A549 (cell line): ENCODE measurements around the gene NKX6-2. TPM values are rescaled to one million over a fixed set of nuclear protein-coding genes. Genes with fewer than 3 reads are reported as not detected.

Experiments
- ATAC-seq, 2 experiments: fragments of 200-7000 bp in 1 of 2; fragments of >200 bp in 1 of 2; cut with Nextera tagmentation in 1 of 2; cut with Tn5 transposase in 1 of 2; 3 replicates each; pipeline versions ENCODE4 v1.8.0 to v1.9.1; 2018 to 2020; ENCODE audit warnings: mild to moderate bottlenecking in 1 of 2, moderate library complexity in 1 of 2
- CTCF ChIA-PET: fragments of 300-600 bp; sonication (Branson Sonifier 250); formaldehyde crosslinking; extraction: SDS; loops from one replicate; lab custom pipeline; 2021; ENCODE audit warnings: antibody characterized with exemption, inconsistent platforms; lab: Yijun Ruan, JAX
- POLR2A ChIA-PET: fragments of 350-600 bp; formaldehyde crosslinking; extraction: SDS; loops from one replicate; lab custom pipeline; 2021; ENCODE audit warnings: antibody characterized with exemption, inconsistent platforms; lab: Yijun Ruan, JAX
- DNase-seq, 2 experiments: peaks; one replicate each; pipeline versions ENCODE4 v3.0.0 to v3.0.0-alpha.2; 2011 to 2016; ENCODE audit warnings: low read depth in 1 of 2, low spot score in 1 of 2
- FAIRE-seq: peaks from 2 replicates; lab custom pipeline; 2011; peaks lifted over from hg19 to GRCh38; lab: Jason Lieb, UNC
- H3K27ac ChIP-seq, 2 experiments: fragments of >200 bp; sonication (Bioruptor Twin); formaldehyde crosslinking; 3 replicates each; pipeline ENCODE4 v1.5.1; 2016 to 2017
- H3K4me1 ChIP-seq: fragments of >200 bp; sonication (Bioruptor Twin); formaldehyde crosslinking; 3 replicates; pipeline ENCODE4 v1.6.1; 2016
- H3K4me2 ChIP-seq: fragments of >200 bp; sonication (Bioruptor Twin); formaldehyde crosslinking; 3 replicates; pipeline ENCODE4 v1.6.1; 2016
- H3K4me3 ChIP-seq: fragments of >200 bp; sonication (Bioruptor Twin); formaldehyde crosslinking; 3 replicates; pipeline ENCODE4 v1.5.1; 2016
- H3K9me3 ChIP-seq: fragments of >200 bp; sonication (Bioruptor Twin); formaldehyde crosslinking; 3 replicates; pipeline ENCODE4 v1.6.1; 2016
- CBX8 ChIP-seq: fragments of 200-600 bp; sonication (generic); IDR thresholded peaks from 2 replicates; pipeline ENCODE4 v1.6.1; 2016
- CHD4 ChIP-seq: fragments of 200-600 bp; sonication (generic); IDR thresholded peaks from 2 replicates; pipeline ENCODE4 v1.6.1; 2016; ENCODE audit warnings: antibody characterized with exemption, mild to moderate bottlenecking, borderline replicate concordance
- EHF ChIP-seq: fragments of 250-450 bp; sonication (Bioruptor Pico); IDR thresholded peaks from 2 replicates; pipeline ENCODE4 v1.5.0; 2020; ENCODE audit warnings: mild to moderate bottlenecking
- EHMT2 ChIP-seq: fragments of 200-600 bp; sonication (generic); IDR thresholded peaks from 2 replicates; pipeline ENCODE4 v1.6.1; 2016; ENCODE audit warnings: antibody characterized with exemption, low read depth, mild to moderate bottlenecking, moderate library complexity
- EP300 ChIP-seq, 2 experiments: fragments of >200 bp; sonication (Bioruptor Twin); formaldehyde crosslinking; IDR thresholded peaks; 2 replicates in 1 of 2; 3 replicates in 1 of 2; pipeline ENCODE4 v1.6.1; 2016 to 2017
- FOSB ChIP-seq: fragments of 250-450 bp; sonication (Bioruptor Pico); IDR thresholded peaks from 2 replicates; pipeline ENCODE4 v1.5.0; 2020; ENCODE audit warnings: mild to moderate bottlenecking, moderate library complexity
- HDAC2 ChIP-seq: fragments of 200-600 bp; sonication (generic); IDR thresholded peaks from 2 replicates; pipeline ENCODE4 v1.6.1; 2016
- HEYL ChIP-seq: fragments of 250-450 bp; sonication (Bioruptor Pico); IDR thresholded peaks from 2 replicates; pipeline ENCODE4 v1.8.0; 2021; ENCODE audit warnings: mild to moderate bottlenecking, moderate library complexity
- HOXA7 ChIP-seq: fragments of 250-450 bp; sonication (Bioruptor Pico); IDR thresholded peaks from 2 replicates; pipeline ENCODE4 v1.5.0; 2020; ENCODE audit warnings: mild to moderate bottlenecking, moderate library complexity
- JUN ChIP-seq, 2 experiments: fragments of >200 bp; sonication (Bioruptor Twin); formaldehyde crosslinking; IDR thresholded peaks; 2 replicates in 1 of 2; 3 replicates in 1 of 2; pipeline ENCODE4 v1.6.1; 2016 to 2017
- JUNB ChIP-seq: fragments of >200 bp; sonication (Bioruptor Twin); formaldehyde crosslinking; IDR thresholded peaks from 2 replicates; pipeline ENCODE4 v1.6.1; 2016
- KDM5A ChIP-seq: fragments of 200-600 bp; sonication (generic); IDR thresholded peaks from 2 replicates; pipeline ENCODE4 v1.6.1; 2016; ENCODE audit warnings: antibody characterized with exemption, mild to moderate bottlenecking
- NFE2L2 ChIP-seq: fragments of 150-350 bp; conservative IDR thresholded peaks from 2 replicates; pipeline ENCODE4 v1.6.1; 2014; ENCODE audit warnings: low read length
- NPAS2 ChIP-seq: fragments of 250-450 bp; sonication (Bioruptor Pico); IDR thresholded peaks from 2 replicates; pipeline ENCODE4 v1.8.0; 2022; ENCODE audit warnings: mild to moderate bottlenecking, moderate library complexity, borderline replicate concordance
- RARB ChIP-seq: fragments of 250-450 bp; sonication (Bioruptor Pico); IDR thresholded peaks from 2 replicates; pipeline ENCODE4 v1.8.0; 2021; ENCODE audit warnings: mild to moderate bottlenecking, moderate library complexity
- RCOR1 ChIP-seq: fragments of 150-350 bp; IDR thresholded peaks from 2 replicates; pipeline ENCODE4 v1.6.1; 2014; ENCODE audit warnings: antibody characterized with exemption, low read length, low read depth
- RFX5 ChIP-seq: fragments of 450-650 bp; IDR thresholded peaks from 2 replicates; pipeline ENCODE4 v1.7.1; 2014; ENCODE audit warnings: antibody characterized with exemption, mild to moderate bottlenecking, moderate library complexity
- RNF2 ChIP-seq: fragments of 200-600 bp; sonication (generic); IDR thresholded peaks from 2 replicates; pipeline ENCODE4 v1.6.1; 2016; ENCODE audit warnings: low read depth, mild to moderate bottlenecking, antibody characterized with exemption, moderate library complexity, borderline replicate concordance
- SMC3 ChIP-seq: fragments of >200 bp; sonication (Bioruptor Twin); formaldehyde crosslinking; IDR thresholded peaks from 3 replicates; pipeline ENCODE4 v1.6.1; 2018; ENCODE audit warnings: inconsistent platforms
- SREBF2 ChIP-seq: fragments of 450-650 bp; IDR thresholded peaks from 2 replicates; pipeline ENCODE4 v1.6.1; 2014; ENCODE audit warnings: mild to moderate bottlenecking, moderate library complexity
- TFCP2L1 ChIP-seq: fragments of 250-450 bp; sonication (Bioruptor Pico); IDR thresholded peaks from 2 replicates; pipeline ENCODE4 v1.5.0; 2021; ENCODE audit warnings: mild to moderate bottlenecking
- ZFP36 ChIP-seq: fragments of 450-650 bp; IDR thresholded peaks from 2 replicates; pipeline ENCODE4 v1.6.1; 2014; ENCODE audit warnings: borderline replicate concordance; ENCODE audit not compliant: partially characterized antibody
- ZNF302 ChIP-seq: fragments of 250-450 bp; sonication (Bioruptor Pico); IDR thresholded peaks from 2 replicates; pipeline ENCODE4 v1.9.0; 2021; ENCODE audit warnings: inconsistent platforms, mild to moderate bottlenecking, moderate library complexity
- ZSCAN20 ChIP-seq: fragments of 250-450 bp; sonication (Bioruptor Pico); IDR thresholded peaks from 2 replicates; pipeline ENCODE4 v1.8.0; 2022; ENCODE audit warnings: mild to moderate bottlenecking, moderate library complexity
- WGBS: methylation state at CpG from one replicate; pipeline ENCODE4 v1.1.6; 2017; ENCODE audit errors: missing lambda C conversion rate; 5-methylcytosine and 5-hydroxymethylcytosine counted together
- polyA plus RNA-seq, 4 experiments: library from polyadenylated mRNA; depleted of rRNA in 3 of 4; stranded (reverse); fragments of >200 nt; fragmentation: RNase III in 1 of 4; extraction: RNeasy Plus Mini Kit Qiagen cat#74134 plus additional on column Dnase treatment in 1 of 4; gene quantifications; 2 replicates in 3 of 4; 3 replicates in 1 of 4; pipeline ENCODE4 v1.2.3, GENCODE V29; 2011 to 2017
- TF ChIP-seq, protein P1 (sequence below): fragments of 450-650 bp; IDR thresholded peaks from 2 replicates; pipeline ENCODE4 v1.6.1; 2014; ENCODE audit warnings: antibody characterized with exemption
- TF ChIP-seq, protein P2 (sequence below): fragments of >200 bp; sonication (Bioruptor Twin); formaldehyde crosslinking; IDR thresholded peaks from 2 replicates; pipeline ENCODE4 v1.6.1; 2016
- TF ChIP-seq, protein P3 (sequence below): fragments of >200 bp; sonication (Bioruptor Twin); formaldehyde crosslinking; IDR thresholded peaks from 3 replicates; pipeline ENCODE4 v1.6.1; 2016

Gene NKX6-2
- polyA plus RNA-seq, 2 of the 4 experiments (the other 2 are of a cell fraction) = not detected

DNA sequence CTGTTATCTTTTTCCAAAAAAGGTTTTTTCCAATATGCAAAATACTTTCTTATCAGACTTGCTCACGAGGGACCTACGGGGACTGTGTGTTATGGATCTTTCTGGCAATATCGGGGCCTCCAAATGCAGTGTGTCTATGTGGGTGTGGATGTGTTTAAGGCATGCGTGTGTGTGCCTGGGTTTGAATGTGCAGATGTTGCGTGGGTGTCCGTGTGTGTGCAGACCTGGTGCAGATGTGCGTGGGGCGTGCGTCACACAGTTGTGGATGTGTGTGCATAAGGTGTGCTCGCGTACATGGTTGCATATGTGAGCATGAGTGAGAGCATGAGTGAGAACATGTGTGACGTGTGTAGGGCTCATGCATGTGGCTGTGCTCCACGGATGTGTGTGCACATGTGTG, 19.7 kb downstream of the NKX6-2 start (continued):
- TF ChIP-seq, protein P1, sequence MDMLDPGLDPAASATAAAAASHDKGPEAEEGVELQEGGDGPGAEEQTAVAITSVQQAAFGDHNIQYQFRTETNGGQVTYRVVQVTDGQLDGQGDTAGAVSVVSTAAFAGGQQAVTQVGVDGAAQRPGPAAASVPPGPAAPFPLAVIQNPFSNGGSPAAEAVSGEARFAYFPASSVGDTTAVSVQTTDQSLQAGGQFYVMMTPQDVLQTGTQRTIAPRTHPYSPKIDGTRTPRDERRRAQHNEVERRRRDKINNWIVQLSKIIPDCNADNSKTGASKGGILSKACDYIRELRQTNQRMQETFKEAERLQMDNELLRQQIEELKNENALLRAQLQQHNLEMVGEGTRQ = no peak
- TF ChIP-seq SREBF2 = no peak

DNA sequence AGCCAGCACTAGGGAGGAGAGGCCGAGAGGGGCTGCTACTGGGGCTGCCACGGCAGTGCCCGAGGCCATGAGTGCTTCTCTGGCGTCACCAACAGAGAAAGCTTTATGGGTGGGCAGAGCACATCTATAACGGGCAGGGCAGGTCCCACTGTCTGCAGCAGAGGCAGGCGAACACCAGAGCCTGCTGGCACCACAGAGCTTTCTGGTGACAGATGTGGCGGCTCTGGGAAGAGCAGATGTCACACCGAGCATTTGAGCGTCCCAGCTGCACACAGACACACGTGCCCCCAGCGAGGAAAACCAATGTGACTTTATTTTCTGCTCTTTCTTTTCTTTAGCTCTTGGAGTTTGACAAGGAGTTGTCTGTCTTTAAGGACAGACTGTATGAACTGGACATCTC, 20.5 kb downstream of the NKX6-2 start:
- Histone ChIP-seq H3K4me3 (no peak overlapping the region), H3K4me1 (no peaks in the 10 kb centered on the region), H3K9me3 (no peaks in the 10 kb centered on the region), H3K4me2 (no peak overlapping the region), H3K27ac (no peak overlapping the region)
- DNase-seq = no peak
- ChIA-PET POLR2A (no interaction called here), CTCF (no interaction called here)
- TF ChIP-seq HDAC2 (no peak), TFCP2L1 (CRISPR knock-in tag) (no peak), ZNF302 (CRISPR knock-in tag) (no peak), EP300 (IDR thresholded peaks at IDR 0.05) (no peak), EHMT2 (no peak), NPAS2 (CRISPR knock-in tag) (no peak), RNF2 (no peak), CBX8 (no peak), RARB (CRISPR knock-in tag) (no peak), RFX5 (no peak), FOSB (CRISPR knock-in tag) (no peak), ZFP36 (no peak), HEYL (CRISPR knock-in tag) (no peak), EHF (no peak), HOXA7 (no peak), RCOR1 (no peak), SMC3 (no peak), NFE2L2 (no peak)
- TF ChIP-seq, protein P2, sequence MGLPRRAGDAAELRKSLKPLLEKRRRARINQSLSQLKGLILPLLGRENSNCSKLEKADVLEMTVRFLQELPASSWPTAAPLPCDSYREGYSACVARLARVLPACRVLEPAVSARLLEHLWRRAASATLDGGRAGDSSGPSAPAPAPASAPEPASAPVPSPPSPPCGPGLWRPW = no peak
- no peak; a peak in 1 of 6 replicates for ATAC-seq
- FAIRE-seq = no peak
- 56% methylated on average over 9 of the region's 11 CpGs for WGBS

DNA sequence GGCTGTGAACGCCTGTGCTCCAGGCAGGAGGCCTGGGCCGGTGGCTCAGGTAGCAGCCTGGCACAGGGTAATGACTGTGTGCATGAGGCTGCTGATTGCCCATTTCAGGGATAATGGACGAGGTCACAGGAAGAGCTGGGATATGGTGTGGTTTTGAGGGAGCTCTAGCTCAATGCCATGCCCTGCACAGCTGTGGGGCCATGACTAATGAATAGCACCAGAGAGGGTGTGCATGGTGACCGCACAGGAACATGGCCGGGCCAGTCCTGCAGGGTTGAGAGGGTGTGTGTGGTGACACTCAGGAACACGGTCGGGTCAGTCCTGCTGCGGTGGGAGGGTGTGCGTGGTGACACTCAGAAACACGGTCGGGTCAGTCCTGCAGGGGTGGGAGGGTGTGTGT, 21.8 kb downstream of the NKX6-2 start:
- ChIA-PET POLR2A (no interaction called here), CTCF (interaction anchor here (1.2 to 1.5 kb wide), 2 partner anchors 25 to 110 kb away, joined by 3 read pairs; no protein-coding TSS in a partner anchor)
- no peak overlapping the region for H3K27ac ChIP-seq
- no peak overlapping the region for H3K4me2 ChIP-seq
- WGBS = 84% methylated on average over 9 of the region's 11 CpGs
- H3K4me1 ChIP-seq = no peaks in the 10 kb centered on the region
- DNase-seq (no peak), ATAC-seq (no peak), FAIRE-seq (no peak)
- no peaks in the 10 kb centered on the region for H3K9me3 ChIP-seq
- TF ChIP-seq, protein P3, sequence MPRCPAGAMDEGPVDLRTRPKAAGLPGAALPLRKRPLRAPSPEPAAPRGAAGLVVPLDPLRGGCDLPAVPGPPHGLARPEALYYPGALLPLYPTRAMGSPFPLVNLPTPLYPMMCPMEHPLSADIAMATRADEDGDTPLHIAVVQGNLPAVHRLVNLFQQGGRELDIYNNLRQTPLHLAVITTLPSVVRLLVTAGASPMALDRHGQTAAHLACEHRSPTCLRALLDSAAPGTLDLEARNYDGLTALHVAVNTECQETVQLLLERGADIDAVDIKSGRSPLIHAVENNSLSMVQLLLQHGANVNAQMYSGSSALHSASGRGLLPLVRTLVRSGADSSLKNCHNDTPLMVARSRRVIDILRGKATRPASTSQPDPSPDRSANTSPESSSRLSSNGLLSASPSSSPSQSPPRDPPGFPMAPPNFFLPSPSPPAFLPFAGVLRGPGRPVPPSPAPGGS = no peak
- no peak for TF ChIP-seq ZSCAN20
- no peak for TF ChIP-seq KDM5A
- no peak for TF ChIP-seq SREBF2
- no peak for TF ChIP-seq JUNB
- TF ChIP-seq EP300 (IDR thresholded peaks at IDR 0.05) = no peak
- no peak for TF ChIP-seq JUN (IDR thresholded peaks at IDR 0.05)
- no peak for TF ChIP-seq ZFP36
- no peak for TF ChIP-seq EHMT2
- TF ChIP-seq CHD4 = no peak
- H3K4me3 ChIP-seq = no peak overlapping the region
